Measurements from ENCODE around the gene SGMS2. TPM values are rescaled to one million over a fixed set of nuclear protein-coding genes. Genes with fewer than 3 reads are reported as not detected.
A peak's percentile ranks its signal among the peaks of the same experiment; 100 is the strongest.

SGMS2 gene
- total RNA-seq, 1 experiment from 2014 or later = 58.7 TPM

- DNase-seq (no peak), ATAC-seq (no peak)
- intact Hi-C loops (cut with micrococcal nuclease) = no loop called here
- H2AFZ ChIP-seq (ENCODE audit: low read length) = no peak overlapping the region
- no TSS peak for BruUV-seq (replicated peaks)
- POLR2A ChIA-PET (ENCODE audit: unreplicated experiment) = no interaction called here
- H3K4me3 ChIP-seq (ENCODE audit: low read length) = no peak overlapping the region
- no peak overlapping the region for H3K4me2 ChIP-seq (ENCODE audit: low read length)
- no peak overlapping the region for H3K9ac ChIP-seq (ENCODE audit: low read length)
- no peaks in the 10 kb centered on the region for H3F3A ChIP-seq (ENCODE audit: low read length, unreplicated experiment)
- H3K9me3 ChIP-seq (ENCODE audit: low read length) = no peaks in the 10 kb centered on the region
- H3K9me2 ChIP-seq (replicated peaks; ENCODE audit: low read length) = no peaks in the 10 kb centered on the region
- CTCF ChIA-PET = no interaction called here
- H3K36me3 ChIP-seq (ENCODE audit: low read depth, low read length) = 0 out of 2 replicates have a peak, but pooled peaks cover 3% of the 10 kb centered on the region
- no peak for TF ChIP-seq EZH2phosphoT487 (IDR thresholded peaks at IDR 0.05; ENCODE audit: borderline replicate concordance, low read length)
- no peak for TF ChIP-seq EZH2 (IDR thresholded peaks at IDR 0.05; ENCODE audit: low read length, unreplicated experiment)
- TF ChIP-seq CTCF (conservative IDR thresholded peaks at IDR 0.05; ENCODE audit: low read depth, low read length) = no peak
- peaks cover 76% of the 10 kb centered on the region for H3K79me2 ChIP-seq (ENCODE audit: low read length)
- peaks cover 7% of the 10 kb centered on the region; the same call in 1 of the 2 replicates for H4K20me1 ChIP-seq (ENCODE audit: low read length)
- no peak overlapping the region for H3K27ac ChIP-seq (ENCODE audit: low read length)
- peaks cover 20% of the 10 kb centered on the region for H3K4me1 ChIP-seq (ENCODE audit: insufficient read depth, low read length)
- H3K27me3 ChIP-seq (ENCODE audit: low read length) = no peaks in the 10 kb centered on the region
These were observed 3.8 kb downstream of the SGMS2 start for GRCh38 chr4:107828315-107829090.

DNA sequence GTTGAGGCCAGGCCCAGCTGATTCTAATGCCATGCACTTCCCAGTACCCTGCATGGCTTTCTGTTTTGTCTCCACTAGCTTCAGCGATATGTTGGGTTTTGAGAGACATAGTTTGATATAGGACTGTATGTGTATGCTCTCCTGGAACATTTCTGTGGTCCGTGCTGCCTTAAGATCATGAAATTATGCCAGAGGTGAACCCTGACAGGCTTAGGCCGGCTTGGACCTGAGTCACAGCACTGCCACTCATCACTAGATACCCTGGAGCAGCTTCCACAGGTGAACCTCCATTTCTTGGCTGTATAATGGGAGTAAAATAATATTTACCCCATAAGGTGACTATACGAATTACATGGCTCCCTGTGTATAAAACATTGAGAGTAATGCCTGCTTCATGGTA, 6.4 kb downstream of the SGMS2 start:
- 0 out of 2 replicates have a peak, but pooled peaks cover 3% of the 10 kb centered on the region for H3K36me3 ChIP-seq (ENCODE audit: low read depth, low read length)
- no peak overlapping the region for H3K4me3 ChIP-seq (ENCODE audit: low read length)
- ChIA-PET POLR2A (ENCODE audit: unreplicated experiment) (no interaction called here), CTCF (no interaction called here)
- peaks cover 7% of the 10 kb centered on the region; the same call in 1 of the 2 replicates for H4K20me1 ChIP-seq (ENCODE audit: low read length)
- BruUV-seq (replicated peaks) = no TSS peak
- H3K27me3 ChIP-seq (ENCODE audit: low read length) = no peaks in the 10 kb centered on the region
- H2AFZ ChIP-seq (ENCODE audit: low read length) = no peak overlapping the region
- H3K79me2 ChIP-seq (ENCODE audit: low read length) = peaks cover 90% of the 10 kb centered on the region
- no peak for TF ChIP-seq EZH2 (IDR thresholded peaks at IDR 0.05; ENCODE audit: low read length, unreplicated experiment)
- no peak for TF ChIP-seq EZH2phosphoT487 (IDR thresholded peaks at IDR 0.05; ENCODE audit: borderline replicate concordance, low read length)
- no peak for TF ChIP-seq CTCF (conservative IDR thresholded peaks at IDR 0.05; ENCODE audit: low read depth, low read length)
- peaks cover 17% of the 10 kb centered on the region for H3K4me1 ChIP-seq (ENCODE audit: insufficient read depth, low read length)
- intact Hi-C loops (cut with micrococcal nuclease) = no loop called here
- H3F3A ChIP-seq (ENCODE audit: low read length, unreplicated experiment) = no peaks in the 10 kb centered on the region
- H3K9me3 ChIP-seq (ENCODE audit: low read length) = no peaks in the 10 kb centered on the region
- H3K4me2 ChIP-seq (ENCODE audit: low read length) = peak overlapping the region; percentile 13; the same call in 1 of the 2 replicates
- H3K27ac ChIP-seq (ENCODE audit: low read length) = no peak overlapping the region
- no peak for ATAC-seq
- peak; percentile 27 for DNase-seq
- H3K9ac ChIP-seq (ENCODE audit: low read length) = no peak overlapping the region
- no peaks in the 10 kb centered on the region for H3K9me2 ChIP-seq (replicated peaks; ENCODE audit: low read length)

GRCh38 chr4:107832275-107832807, 7.6 kb downstream of the SGMS2 start:
- ChIA-PET POLR2A (ENCODE audit: unreplicated experiment) (no interaction called here), CTCF (no interaction called here)
- Histone ChIP-seq H3K79me2 (ENCODE audit: low read length) (peaks cover 89% of the 10 kb centered on the region), H4K20me1 (ENCODE audit: low read length) (no peaks in the 10 kb centered on the region), H2AFZ (ENCODE audit: low read length) (no peak overlapping the region), H3K4me1 (ENCODE audit: insufficient read depth, low read length) (peaks cover 13% of the 10 kb centered on the region), H3K9me3 (ENCODE audit: low read length) (no peaks in the 10 kb centered on the region), H3K9ac (ENCODE audit: low read length) (no peak overlapping the region), H3K36me3 (ENCODE audit: low read depth, low read length) (0 out of 2 replicates have a peak, but pooled peaks cover 3% of the 10 kb centered on the region), H3K27me3 (ENCODE audit: low read length) (no peaks in the 10 kb centered on the region), H3K27ac (ENCODE audit: low read length) (no peak overlapping the region), H3F3A (ENCODE audit: low read length, unreplicated experiment) (no peaks in the 10 kb centered on the region), H3K4me3 (ENCODE audit: low read length) (no peak overlapping the region), H3K4me2 (ENCODE audit: low read length) (no peak overlapping the region), H3K9me2 (replicated peaks; ENCODE audit: low read length) (no peaks in the 10 kb centered on the region)
- intact Hi-C loops (cut with micrococcal nuclease) = no loop called here
- ATAC-seq = no peak
- no peak for DNase-seq
- no TSS peak for BruUV-seq (replicated peaks)
- TF ChIP-seq EZH2phosphoT487 (IDR thresholded peaks at IDR 0.05; ENCODE audit: borderline replicate concordance, low read length) (no peak), CTCF (conservative IDR thresholded peaks at IDR 0.05; ENCODE audit: low read depth, low read length) (no peak), EZH2 (IDR thresholded peaks at IDR 0.05; ENCODE audit: low read length, unreplicated experiment) (no peak)

All from PC-3 (cell line).